Esophagus (tissue), 2 donors: ENCODE measurements around the gene ACIN1. TPM values are rescaled to one million over a fixed set of nuclear protein-coding genes. Genes with fewer than 3 reads are reported as not detected.

ENCODE experiments used
- H3K27ac ChIP-seq, 2 donors: one replicate each; pipeline ENCODE4 v1.5.1; 2013; ENCODE audit warnings: low read depth in 2 of 2, mild to moderate bottlenecking in 2 of 2, inconsistent platforms in 1 of 2, low read length in 1 of 2, moderate library complexity in 1 of 2
- H3K27me3 ChIP-seq, 2 donors: one replicate each; pipeline ENCODE4 v1.6.1; 2013; ENCODE audit warnings: low read length in 2 of 2, control low read depth in 1 of 2, mild to moderate bottlenecking in 1 of 2; ENCODE audit not compliant: insufficient read depth in 2 of 2, control insufficient read depth in 1 of 2
- H3K36me3 ChIP-seq, 2 donors: one replicate each; pipeline ENCODE4 v1.6.1; 2013; ENCODE audit warnings: low read length in 1 of 2; ENCODE audit not compliant: control insufficient read depth in 2 of 2, insufficient read depth in 2 of 2
- H3K4me1 ChIP-seq, 2 donors: one replicate each; pipeline ENCODE4 v1.6.1; 2013; ENCODE audit warnings: low read length in 1 of 2; ENCODE audit not compliant: control insufficient read depth in 2 of 2, insufficient read depth in 2 of 2
- H3K4me3 ChIP-seq, 2 donors: one replicate each; pipeline ENCODE4 v1.5.1; 2013; ENCODE audit warnings: low read length in 2 of 2, mild to moderate bottlenecking in 2 of 2, low read depth in 1 of 2, moderate library complexity in 1 of 2
- H3K9me3 ChIP-seq, 2 donors: one replicate each; pipeline ENCODE4 v1.6.1; 2013; ENCODE audit warnings: mild to moderate bottlenecking in 2 of 2, low read depth in 1 of 2, low read length in 1 of 2, moderate library complexity in 1 of 2; ENCODE audit not compliant: control insufficient read depth in 2 of 2, insufficient read depth in 1 of 2
- WGBS, 2 donors: extraction: QIAGEN DNeasy Blood & Tissue Kit; methylation state at CpG; one replicate each; pipeline ENCODE4 v1.1.7; 2013; 5-methylcytosine and 5-hydroxymethylcytosine counted together
- polyA plus RNA-seq, 2 donors: library from polyadenylated mRNA; stranded (reverse); fragments of 200-250 nt; gene quantifications; one replicate each; pipeline ENCODE4 v1.2.3, GENCODE V29; 2013
- donor health status: healthy with polysubstance abuse.
- donor health status: Bipolar disorder and iron deficiency.

The ACIN1 gene
- polyA plus RNA-seq, 2 donors, result 70.5 to 136 TPM

DNA sequence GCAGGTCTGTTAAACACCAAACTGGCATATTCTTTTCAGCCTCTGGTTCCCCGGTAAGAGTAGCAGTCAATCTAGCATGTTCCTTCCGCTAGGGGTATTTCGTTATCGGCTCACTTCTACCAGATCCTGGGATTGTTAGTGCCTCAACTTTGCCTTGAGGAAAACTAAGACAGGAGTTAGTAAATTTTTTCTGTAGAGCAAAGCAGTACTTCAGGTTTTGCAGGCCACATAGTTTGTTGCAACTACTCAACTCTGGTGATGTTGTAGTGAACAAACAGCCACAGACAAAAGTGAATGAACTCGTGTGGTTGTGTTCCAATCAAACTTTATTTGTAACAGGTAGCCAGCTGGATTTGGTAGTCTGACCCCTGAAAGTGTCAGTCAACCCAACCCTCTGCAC, 31.3 kb downstream of the ACIN1 start:
- H3K36me3 ChIP-seq, result peaks cover 33 to 66% of the 10 kb centered on the region in 2 donors
- no peaks in the 10 kb centered on the region for H3K9me3 ChIP-seq
- WGBS, 2 donors, result 82% methylated on average over 5 of the region's 5 CpGs
- H3K27me3 ChIP-seq, result no peaks in the 10 kb centered on the region
- no peak overlapping the region for H3K27ac ChIP-seq
- no peak overlapping the region for H3K4me3 ChIP-seq
- peaks cover 0 to 3% of the 10 kb centered on the region in 2 donors for H3K4me1 ChIP-seq

DNA sequence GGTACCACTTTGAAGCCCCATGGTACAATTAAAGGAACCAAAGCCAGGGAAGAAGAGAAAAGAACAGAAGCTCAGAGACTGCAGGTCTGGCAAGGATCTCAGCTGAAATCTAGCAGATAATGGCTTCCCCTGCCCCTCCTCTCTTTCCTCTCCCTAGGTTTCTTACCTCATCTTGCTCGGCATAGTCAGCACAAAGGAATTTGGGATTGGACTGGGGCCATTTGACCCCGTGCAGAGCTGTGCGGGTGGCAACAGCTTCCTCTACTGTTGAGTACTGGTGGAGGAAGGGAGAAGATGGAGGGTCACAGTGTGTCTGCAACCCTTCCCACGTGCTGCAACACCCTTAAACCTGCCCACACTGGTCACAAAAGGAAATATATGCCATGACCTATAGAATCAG, 32.9 kb downstream of the ACIN1 start:
- peaks cover 24 to 55% of the 10 kb centered on the region in 2 donors for H3K36me3 ChIP-seq
- peak overlapping the region in 1 of 2 donors; percentile 48 for H3K27ac ChIP-seq
- H3K9me3 ChIP-seq, result no peaks in the 10 kb centered on the region
- H3K27me3 ChIP-seq, result no peaks in the 10 kb centered on the region
- H3K4me3 ChIP-seq, result no peak overlapping the region
- 13 to 30% methylated on average over 4 of the region's 4 CpGs for WGBS, 2 donors
- peaks cover 0 to 5% of the 10 kb centered on the region in 2 donors for H3K4me1 ChIP-seq

DNA sequence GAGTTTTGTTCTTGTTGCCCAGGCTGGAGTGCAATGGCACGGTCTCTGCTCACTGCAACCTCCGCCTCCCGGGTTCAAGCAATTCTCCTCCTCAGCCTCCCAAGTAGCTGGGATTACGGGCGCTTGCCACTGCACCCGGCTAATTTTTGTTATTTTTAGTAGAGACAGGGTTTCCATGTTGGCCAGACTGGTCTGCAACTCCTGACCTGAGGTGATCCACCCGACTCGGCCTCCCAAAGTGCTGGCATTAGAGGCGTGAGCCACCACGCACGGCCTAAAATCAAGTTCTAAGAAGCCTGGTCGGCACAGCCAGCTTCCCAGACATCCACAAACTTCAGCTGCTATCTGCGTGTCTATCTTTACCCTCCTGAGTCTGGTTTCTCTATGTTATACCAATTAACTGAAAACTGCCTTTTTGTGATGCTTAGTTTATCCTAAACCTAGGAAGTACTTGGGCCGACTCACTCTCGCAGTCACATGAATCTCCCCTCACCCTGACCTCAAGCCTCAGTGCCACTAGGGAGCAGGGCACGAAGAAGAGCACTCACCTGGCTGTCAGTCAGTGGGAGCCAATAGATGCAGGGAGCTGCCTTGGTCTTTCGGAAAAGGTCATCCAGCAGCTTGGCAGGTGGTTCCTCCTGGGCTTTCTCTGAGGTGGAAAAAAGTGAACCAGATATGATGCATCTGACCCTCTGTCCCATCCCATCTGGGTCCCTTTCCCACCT, 34.2 kb downstream of the ACIN1 start:
- H3K27ac ChIP-seq, result no peak overlapping the region
- peaks cover 0 to 12% of the 10 kb centered on the region in 2 donors for H3K4me1 ChIP-seq
- no peaks in the 10 kb centered on the region for H3K9me3 ChIP-seq
- no peaks in the 10 kb centered on the region for H3K27me3 ChIP-seq
- no peak overlapping the region for H3K4me3 ChIP-seq
- H3K36me3 ChIP-seq, result peaks cover 17 to 47% of the 10 kb centered on the region in 2 donors
- WGBS, 2 donors, result 92 to 94% methylated on average over 17 of the region's 17 CpGs

DNA sequence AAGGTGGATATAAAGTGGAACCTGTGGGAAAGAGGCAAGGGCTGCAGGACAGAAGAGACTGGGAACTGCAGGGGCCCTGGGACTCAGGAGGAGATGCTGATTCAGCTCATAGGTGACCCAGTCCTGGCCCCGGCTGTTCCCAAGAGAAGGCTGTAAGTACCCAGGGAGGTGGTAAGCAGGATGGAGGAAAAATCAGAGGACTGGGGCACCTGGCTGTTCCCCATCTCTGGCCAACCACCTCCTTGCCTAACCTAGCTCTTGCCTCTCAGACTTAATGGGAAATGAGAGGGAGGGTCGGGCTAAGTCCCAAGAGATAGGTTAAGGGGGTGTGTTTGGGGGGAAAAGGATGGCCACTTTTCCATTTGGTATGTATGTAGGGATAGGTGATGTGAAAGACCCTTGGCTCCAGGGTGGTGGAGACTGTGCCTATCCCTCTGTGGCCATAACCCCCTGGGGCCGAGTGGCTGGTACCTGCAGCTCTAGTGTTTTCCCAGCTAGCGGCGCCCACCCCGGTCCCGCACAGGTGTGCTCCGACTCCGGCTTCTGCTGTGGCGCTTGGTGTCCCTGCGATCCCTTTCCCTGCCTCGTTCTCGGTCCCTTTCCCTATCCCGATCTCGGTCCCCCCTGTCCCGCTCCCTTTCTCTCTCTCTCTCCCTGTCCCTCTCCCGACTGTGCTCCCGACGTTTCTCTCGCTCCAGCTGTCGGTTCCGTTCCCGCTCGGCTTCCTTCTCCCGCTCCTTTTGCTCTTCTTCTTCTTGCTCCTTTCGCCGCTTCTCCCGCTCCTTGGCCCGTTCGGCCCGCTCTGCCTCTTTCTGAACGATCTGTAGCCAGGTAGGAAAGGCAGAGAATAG, 36.1 kb downstream of the ACIN1 start:
- Histone ChIP-seq H3K4me1 (peaks cover 0 to 13% of the 10 kb centered on the region in 2 donors), H3K27ac (no peak overlapping the region), H3K36me3 (peaks cover 12 to 42% of the 10 kb centered on the region in 2 donors), H3K4me3 (no peak overlapping the region), H3K27me3 (no peaks in the 10 kb centered on the region), H3K9me3 (no peaks in the 10 kb centered on the region)
- WGBS, 2 donors, result 86 to 90% methylated on average over 26 to 32 of the region's 32 CpGs

DNA sequence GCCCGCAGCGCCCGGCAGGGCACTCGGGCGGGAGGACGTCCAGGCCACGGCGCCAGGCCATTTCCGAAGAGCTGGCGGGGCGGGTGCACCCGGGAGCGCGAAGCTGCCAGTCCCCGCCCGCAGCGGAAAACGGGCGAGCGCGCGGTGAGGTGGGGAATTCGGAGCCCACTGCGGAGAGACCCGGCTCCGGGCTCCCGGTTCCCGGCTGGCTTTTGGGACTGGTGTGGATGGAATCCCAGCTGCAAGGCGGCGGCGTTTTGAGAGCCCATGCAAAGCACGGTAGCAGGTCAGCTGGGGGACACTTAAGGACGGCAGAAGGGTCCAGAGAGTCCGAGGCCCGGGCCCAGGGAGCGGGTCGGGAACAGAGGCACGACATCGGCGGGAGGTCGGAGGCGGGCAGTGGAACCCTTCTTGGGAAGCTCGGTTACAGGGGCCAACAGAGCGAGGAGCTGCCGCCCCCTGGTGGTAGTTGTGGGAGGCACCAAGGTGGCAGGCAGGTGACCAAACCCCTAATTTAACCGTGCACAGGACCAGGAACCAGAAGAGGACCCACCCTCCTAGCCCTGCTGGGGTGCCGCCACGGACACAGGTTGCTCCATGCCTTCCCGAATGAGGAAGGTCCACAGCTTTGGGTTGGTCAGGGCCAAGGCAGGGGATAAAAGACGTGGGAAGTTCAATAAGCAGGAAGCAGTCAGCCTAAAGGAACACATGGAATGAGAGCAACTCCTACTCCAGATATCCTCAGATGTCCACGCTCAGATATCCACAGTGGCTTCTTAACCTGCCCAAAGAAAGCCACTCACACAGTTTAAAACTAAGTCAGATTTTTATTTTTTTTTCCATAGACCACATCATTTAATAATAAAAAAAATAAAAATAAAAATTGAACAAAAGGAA, 36.9 kb downstream of the ACIN1 start:
- Histone ChIP-seq H3K4me3 (peak overlapping the region; percentile 63 to 78), H3K9me3 (no peaks in the 10 kb centered on the region), H3K36me3 (peaks cover 6 to 35% of the 10 kb centered on the region in 2 donors), H3K27me3 (no peaks in the 10 kb centered on the region), H3K4me1 (peaks cover 0 to 13% of the 10 kb centered on the region in 2 donors), H3K27ac (peak overlapping the region; percentile 67 to 81)
- 1% methylated on average over 50 to 51 of the region's 51 CpGs for WGBS, 2 donors

DNA sequence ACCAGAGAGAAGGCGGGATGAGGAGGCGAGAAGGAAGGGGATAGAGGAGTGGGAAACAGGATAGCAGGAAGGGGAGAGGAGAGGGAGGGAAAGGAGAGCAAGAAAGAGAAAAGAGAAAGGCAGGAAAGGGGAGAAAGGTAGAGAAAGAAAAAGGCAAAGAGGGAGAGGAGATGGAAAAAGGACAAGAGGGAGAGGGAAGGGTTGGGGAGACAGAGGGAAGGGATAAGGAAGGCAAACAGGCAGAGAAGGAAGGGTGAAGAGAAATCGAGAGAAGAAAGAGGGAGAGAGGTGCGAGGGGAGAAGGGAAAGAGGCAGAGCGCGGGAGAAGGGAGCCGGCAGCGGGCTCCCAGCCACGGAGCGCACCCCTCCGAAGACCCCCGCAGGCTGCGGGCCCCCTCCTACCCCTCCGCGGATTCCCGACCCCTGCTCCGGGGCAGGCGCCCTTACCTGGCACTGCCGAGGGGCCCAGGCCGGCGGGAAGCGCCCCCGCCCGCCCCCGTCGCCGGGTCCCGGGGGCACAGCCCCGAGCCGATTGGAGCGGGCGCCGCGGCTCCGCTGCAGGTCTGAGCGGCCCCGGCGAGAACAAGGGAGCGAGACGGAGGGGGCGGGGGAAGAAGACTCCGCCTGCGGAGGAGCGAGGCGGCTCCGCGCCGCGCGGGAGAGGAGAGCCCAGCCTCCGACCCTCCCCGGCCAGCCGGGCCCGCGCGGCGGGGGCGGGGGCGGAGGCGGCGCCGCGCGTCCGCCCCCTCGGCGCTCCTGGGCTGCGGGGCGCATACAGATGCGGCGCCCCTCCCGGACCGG, 37.8 kb downstream of the ACIN1 start, which contains the start of gene CDH24:
Gene CDH24, minus strand, starts transcription at position 565 of the 801 bp plus-strand sequence. CDS start 1,787 bp downstream, outside the sequence.
- Histone ChIP-seq H3K27ac (peak within 1 kb of the TSS; percentile 67 to 81), H3K27me3 (no peaks in the 10 kb centered on the region), H3K4me3 (peak within 1 kb of the TSS; percentile 63 to 78), H3K36me3 (peaks cover 6 to 27% of the 10 kb centered on the region in 2 donors), H3K9me3 (no peaks in the 10 kb centered on the region), H3K4me1 (peaks cover 0 to 12% of the 10 kb centered on the region in 2 donors)
- 2 to 3% methylated on average over 51 to 73 of the region's 73 CpGs for WGBS, 2 donors

DNA sequence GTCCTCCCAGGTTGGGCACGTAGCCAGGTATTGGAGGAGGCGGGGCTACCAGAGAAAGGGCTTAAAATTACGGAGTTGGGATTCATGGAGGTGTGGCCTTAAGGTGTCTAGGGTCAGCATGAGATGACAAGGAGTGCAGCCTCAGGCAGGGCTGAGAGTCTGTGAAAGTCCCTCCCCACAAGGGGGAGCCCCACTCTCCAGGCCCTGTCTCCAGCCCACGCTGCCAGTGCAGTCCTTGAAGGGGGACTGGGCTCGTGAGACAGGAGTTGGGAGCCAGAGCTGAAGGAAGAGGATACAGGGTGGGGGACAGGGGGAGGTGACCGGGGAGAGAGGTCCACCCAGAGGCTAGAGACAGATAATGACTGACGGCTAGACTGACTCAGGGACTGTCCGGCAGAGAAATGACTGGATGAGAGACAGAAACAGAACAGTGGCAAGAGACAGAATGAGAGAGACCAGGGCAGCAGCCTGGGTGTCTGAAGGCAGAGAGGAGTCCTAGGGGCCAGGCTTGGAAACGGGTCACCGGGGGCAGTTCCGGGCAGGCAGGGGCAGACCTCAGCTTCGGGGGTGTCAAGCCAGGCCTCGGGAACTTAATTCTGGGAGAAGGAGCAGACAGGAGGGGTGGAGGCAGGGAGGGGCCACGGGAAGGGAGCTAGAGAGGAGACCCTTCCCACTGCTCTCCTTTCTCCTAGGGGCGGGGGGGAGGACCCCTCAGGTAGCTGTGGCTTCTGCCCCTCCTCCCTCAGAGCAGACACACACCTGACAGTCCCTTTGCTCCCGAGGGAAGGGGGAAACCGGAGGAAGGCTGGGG, 38.6 kb downstream of the ACIN1 start:
- Histone ChIP-seq H3K36me3 (peaks cover 4 to 24% of the 10 kb centered on the region in 2 donors), H3K4me3 (peak overlapping the region; percentile 63 to 78), H3K27me3 (no peaks in the 10 kb centered on the region), H3K9me3 (no peaks in the 10 kb centered on the region), H3K4me1 (peaks cover 0 to 10% of the 10 kb centered on the region in 2 donors), H3K27ac (no peak overlapping the region)
- WGBS, 2 donors, result 7 to 8% methylated on average over 16 to 17 of the region's 17 CpGs

DNA sequence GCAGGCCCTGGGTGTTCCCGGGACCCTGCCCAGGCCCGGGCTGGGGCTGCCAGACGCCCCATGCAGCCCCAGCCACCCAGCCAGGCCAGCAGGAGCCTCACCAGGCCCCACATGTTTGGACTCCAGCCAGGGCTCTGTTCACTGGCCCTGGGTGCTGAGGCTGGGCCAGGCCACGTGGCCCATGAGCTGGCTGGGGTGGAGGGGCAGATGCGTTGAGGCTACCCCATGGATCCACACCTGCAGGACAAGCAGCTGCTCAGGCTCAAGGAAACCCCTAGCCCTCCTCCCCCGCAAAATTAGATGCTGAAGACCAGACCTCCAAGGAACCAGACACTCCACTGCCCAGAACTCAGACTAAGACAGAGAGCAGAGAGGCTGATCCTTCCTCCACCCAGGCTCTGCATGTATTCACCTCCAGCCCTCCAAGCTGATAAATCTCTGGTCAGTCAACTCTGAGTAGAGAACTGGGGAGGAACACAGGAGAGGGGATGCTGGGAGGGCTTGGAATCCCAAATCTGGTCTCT, 39.3 kb downstream of the ACIN1 start:
- peaks cover under 1 to 17% of the 10 kb centered on the region in 2 donors for H3K36me3 ChIP-seq
- no peak overlapping the region for H3K4me3 ChIP-seq
- H3K27ac ChIP-seq, result no peak overlapping the region
- no peaks in the 10 kb centered on the region for H3K27me3 ChIP-seq
- peaks cover 0 to 10% of the 10 kb centered on the region in 2 donors for H3K4me1 ChIP-seq
- no peaks in the 10 kb centered on the region for H3K9me3 ChIP-seq
- WGBS, 2 donors, result 70 to 78% methylated on average over 6 of the region's 6 CpGs
